A172 (cell line): ENCODE results near the gene FLII. TPM values are rescaled to one million over a fixed set of nuclear protein-coding genes. Genes with fewer than 3 reads are reported as not detected.
"Not testable (repeated sequence)": the region's sequence is repeated elsewhere in the genome, so short reads cannot be mapped to it uniquely, and the experiment has no call there.

Source experiments
- DNase-seq: peaks from one replicate; pipeline ENCODE4 v3.0.0-alpha.2; 2015; ENCODE audit warnings: low spot score
- total RNA-seq: library from RNA; depleted of rRNA; stranded (reverse); fragments of >200 nt; shearing (Covaris generic); gene quantifications from 2 replicates; pipeline ENCODE4 v1.2.3, GENCODE V29; 2014; rRNA removed

FLII gene
- total RNA-seq, result 369 and 474 TPM in 2 replicates

GRCh38 chr17:18258356-18259038, at the start of gene FLII:
FLII (minus strand) TSS chr17:18258738; CDS start chr17:18258690, 48 bp downstream.
- peak; percentile 25 for DNase-seq

GRCh38 chr17:18303206-18303605, 44.7 kb upstream of the FLII start:
- not testable (repeated sequence) for DNase-seq

DNA sequence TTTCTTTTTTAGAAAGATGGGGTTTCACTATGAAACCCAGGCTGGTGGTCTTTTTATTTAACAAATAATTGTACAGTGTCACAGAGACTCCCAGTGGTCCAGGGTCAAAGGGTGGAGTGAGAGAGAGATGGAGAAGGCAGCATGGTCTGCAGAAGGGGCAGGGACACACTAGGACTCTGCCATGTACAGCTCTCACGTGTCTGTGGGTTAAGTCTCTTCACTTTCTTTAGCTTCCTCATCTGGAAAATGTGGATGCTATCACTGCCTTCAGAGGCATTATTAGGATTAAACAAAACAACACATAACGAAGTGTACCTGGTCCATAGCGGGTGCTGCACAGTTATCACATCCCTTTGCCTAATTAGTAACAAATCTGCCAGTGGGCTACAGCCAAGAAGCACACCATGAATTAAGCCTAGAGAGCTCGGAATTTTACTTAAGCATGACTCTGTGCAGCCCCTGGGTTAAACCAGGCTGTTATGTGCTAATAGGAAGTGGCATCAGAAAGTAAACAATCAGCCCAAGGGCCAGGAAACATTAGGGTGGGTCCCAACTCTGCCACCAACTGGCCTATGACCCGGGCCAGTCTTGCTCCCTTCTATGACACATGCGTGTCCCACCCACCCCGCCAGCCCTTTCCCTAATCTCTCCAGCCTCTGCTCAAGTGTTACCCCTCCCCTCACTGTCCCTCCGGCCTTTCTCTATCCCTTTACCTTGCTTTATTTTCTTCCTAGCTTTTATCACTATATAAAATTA, 42.4 kb upstream of the FLII start:
- no peak for DNase-seq

DNA sequence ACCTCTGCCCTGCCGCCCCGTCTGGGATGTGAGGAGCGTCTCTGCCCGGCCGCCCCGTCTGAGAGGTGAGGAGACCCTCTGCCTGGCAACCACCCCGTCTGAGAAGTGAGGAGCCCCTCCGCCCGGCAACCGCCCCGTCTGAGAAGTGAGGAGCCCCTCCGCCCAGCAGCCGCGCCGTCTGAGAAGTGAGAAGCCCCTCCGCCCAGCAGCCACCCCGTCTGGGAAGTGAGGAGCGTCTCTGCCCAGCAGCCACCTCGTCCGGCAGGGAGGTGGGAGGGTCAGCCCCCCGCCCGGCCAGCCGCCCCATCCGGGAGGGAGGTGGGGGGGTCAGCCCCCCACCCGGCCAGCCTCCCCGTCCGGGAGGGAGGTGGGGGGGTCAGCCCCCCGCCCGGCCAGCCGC, 39.5 kb upstream of the FLII start:
- DNase-seq, result not testable (repeated sequence)

GRCh38 chr17:18291718-18292540, 33.4 kb upstream of the FLII start:
- DNase-seq, result no peak

- no peak for DNase-seq
These were observed 26.8 kb upstream of the FLII start for GRCh38 chr17:18285296-18285695.

DNA sequence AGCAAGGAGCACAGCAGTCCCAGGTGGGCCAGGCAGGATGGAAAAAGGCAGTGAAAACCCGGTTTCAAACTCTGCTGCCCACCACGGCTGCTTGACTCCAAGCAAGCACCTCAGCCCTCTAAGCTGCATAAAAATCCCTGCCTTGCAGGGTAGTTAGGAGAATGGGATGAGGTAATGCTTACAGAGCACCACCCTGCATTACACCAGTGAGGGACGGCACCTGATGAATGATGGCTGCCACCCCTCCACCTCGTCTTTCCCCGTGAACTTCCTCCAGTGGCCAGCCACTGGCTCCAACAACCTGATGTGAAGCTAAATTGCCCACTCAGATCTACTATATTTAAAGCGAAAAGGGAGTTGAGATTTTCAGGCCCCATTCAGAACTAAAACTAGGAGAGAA, 23.2 kb upstream of the FLII start:
- DNase-seq, result no peak

DNA sequence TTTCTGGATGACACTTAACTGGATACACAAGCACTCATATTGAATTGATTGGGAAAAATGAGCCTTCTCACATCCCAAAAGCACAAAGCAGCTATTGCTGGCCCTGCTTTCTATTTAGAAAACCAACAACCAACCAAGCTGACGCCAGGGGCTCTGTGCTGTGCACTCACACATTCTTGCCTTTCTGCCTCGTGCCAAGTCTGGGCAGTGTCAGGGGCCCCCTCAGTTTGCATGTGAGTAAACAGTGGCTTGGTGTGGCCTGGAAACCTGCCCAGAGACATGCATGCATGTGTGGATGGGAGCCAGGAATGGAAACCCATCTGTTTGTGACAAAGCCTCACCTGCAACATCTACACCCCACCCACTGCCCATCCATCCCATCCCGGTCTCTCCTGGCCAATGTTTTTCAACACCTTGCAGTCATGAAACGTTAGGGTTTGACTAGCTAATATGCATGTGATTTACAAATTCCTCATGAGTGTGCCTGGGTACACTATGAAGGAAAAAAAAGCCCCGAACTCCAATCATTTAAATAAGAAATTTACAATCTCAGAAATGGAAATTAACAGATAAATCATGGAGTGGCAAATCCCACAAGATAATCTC, 22.3 kb upstream of the FLII start:
- no peak for DNase-seq

GRCh38 chr17:18280249-18280648, 21.7 kb upstream of the FLII start:
- no peak for DNase-seq

- no peak for DNase-seq
These were observed 20.3 kb upstream of the FLII start for GRCh38 chr17:18278867-18279266.

- no peak for DNase-seq
These were observed 18.5 kb upstream of the FLII start for GRCh38 chr17:18277076-18277475.

GRCh38 chr17:18270046-18270931, 11.8 kb upstream of the FLII start:
- DNase-seq, result no peak

DNA sequence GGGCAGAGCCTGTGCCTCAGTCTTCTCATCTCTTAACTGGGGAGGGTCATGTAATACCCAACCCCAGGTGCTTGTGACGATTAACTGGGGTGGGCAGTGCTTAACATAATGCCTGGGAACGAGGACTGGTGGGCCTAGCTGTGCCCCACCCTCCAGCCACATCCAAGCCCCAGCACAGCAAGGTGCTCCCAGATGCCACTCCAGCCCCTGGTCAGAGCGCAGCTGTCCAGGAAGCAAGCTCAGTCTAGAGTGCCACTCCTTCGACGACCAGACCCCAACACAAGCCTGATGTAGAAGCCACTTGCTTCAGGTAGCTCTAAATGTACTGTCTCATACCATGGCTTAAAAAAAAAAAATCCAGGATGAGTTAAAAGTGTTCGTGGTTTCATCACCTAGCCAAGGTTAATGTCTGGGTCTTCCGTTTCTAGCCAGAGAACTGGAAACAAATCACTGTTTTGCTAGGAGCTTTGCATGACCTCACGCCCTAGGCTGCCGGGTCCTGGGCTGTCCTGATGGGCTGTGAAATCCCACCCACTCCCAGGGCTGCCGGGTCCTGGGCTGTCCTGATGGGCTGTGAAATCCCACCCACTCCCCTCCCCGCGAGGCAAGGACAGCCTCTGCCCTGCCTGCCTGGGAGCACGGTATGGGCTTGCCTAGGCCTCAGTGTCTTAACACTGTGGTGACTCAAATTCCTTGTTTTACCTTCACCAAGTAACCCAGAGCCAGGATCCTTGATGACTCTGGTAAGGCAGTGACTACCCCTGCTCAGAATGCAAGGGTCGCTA, 9.6 kb upstream of the FLII start:
- no peak for DNase-seq

GRCh38 chr17:18267366-18267765, 8.8 kb upstream of the FLII start:
- no peak for DNase-seq

DNA sequence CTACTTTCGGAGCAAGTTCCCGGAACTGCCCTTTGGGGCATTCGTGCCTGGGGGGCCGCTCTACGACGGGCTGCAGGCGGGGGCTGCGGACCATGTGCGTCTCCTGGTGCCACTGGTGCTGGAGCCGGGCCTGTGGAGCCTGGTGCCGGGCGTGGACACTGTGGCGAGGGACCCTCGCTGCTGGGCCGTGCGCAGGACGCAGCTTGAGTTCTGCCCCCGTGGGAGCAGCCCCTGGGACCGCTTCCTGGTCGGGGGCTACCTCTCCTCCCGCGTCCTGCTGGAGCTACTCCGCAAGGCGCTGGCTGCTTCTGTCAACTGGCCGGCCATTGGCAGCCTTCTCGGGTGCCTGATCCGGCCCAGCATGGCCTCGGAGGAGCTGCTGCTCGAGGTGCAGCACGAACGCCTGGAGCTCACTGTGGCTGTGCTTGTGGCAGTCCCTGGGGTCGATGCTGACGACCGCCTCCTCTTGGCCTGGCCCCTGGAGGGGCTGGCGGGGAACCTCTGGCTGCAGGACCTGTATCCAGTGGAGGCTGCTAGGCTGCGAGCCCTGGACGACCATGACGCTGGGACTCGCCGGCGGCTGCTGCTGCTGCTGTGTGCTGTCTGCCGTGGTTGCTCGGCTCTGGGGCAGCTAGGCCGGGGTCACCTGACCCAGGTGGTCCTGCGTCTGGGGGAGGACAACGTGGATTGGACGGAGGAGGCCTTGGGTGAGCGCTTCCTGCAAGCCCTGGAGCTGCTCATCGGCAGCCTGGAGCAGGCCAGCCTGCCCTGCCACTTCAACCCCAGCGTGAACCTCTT, 5.5 kb upstream of the FLII start:
- no peak for DNase-seq

GRCh38 chr17:18262641-18263040, 4.1 kb upstream of the FLII start:
- DNase-seq, result no peak

DNA sequence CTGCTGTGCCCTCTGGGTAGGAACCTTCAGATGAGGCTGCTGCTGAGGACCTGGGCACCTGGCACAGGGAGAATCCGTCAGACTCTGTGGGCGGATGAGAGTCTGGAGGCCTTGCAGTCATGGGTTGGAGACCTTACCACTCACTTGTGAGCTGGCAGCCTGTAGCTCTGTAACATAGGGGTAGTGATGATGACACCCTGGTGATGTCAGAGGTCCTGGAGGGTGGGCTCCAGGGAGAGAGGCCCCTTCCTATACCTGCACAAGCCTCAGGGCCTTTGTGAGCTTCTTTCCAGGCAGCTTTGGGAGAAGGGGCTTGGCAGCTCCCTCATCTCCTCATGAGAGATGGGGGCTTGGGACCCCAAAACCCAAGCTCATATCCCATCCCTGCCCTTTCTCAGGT, 3.6 kb upstream of the FLII start:
- no peak for DNase-seq

- no peak for DNase-seq
These were observed 3.1 kb upstream of the FLII start for GRCh38 chr17:18261659-18262058.

DNA sequence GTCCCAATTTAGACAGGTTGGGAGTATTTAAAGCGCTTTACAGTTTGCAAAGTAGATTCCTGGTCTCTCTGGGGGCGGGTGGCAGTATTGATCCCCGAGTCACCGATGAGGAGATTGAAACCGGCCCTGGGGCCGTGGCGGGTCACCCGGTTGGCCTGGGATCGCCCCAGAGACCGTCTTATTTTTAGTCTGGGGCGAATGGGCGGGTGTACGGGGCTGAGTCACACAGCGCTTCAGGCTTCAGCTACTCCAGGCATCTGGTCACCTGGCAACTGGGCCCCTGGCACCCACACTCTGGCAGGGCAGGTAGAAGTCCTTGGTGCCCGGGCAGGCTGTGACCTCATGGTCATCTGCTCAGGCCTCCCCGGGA, 2.6 kb upstream of the FLII start:
- DNase-seq, result peak; percentile 85
